Measurements from ENCODE around the gene GRIK1.

Gene GRIK1

GRCh38 chr21:29810871-29811270 lies 128.9 kb downstream of the GRIK1 start:
- DNase-seq (ENCODE audit: insufficient read length, low spot score) (no peak), FAIRE-seq (no peak)
- TF ChIP-seq CTCF (IDR thresholded peaks at IDR 0.05; ENCODE audit: insufficient read depth, missing control alignments) = no peak

- FAIRE-seq (no peak), DNase-seq (ENCODE audit: insufficient read length, low spot score) (no peak)
- TF ChIP-seq CTCF (IDR thresholded peaks at IDR 0.05; ENCODE audit: insufficient read depth, missing control alignments) = no peak
These were observed 131.6 kb downstream of the GRIK1 start for GRCh38 chr21:29808153-29808552.

GRCh38 chr21:29805105-29805504 lies 134.7 kb downstream of the GRIK1 start:
- FAIRE-seq = no peak
- no peak for DNase-seq (ENCODE audit: insufficient read length, low spot score)
- TF ChIP-seq CTCF (IDR thresholded peaks at IDR 0.05; ENCODE audit: insufficient read depth, missing control alignments) = no peak

- TF ChIP-seq CTCF (IDR thresholded peaks at IDR 0.05; ENCODE audit: insufficient read depth, missing control alignments) = no peak
- DNase-seq (ENCODE audit: insufficient read length, low spot score) (no peak), FAIRE-seq (no peak)
These were observed 136.6 kb downstream of the GRIK1 start for GRCh38 chr21:29803191-29803590.

- FAIRE-seq = no peak
- no peak for DNase-seq (ENCODE audit: insufficient read length, low spot score)
- no peak for TF ChIP-seq CTCF (IDR thresholded peaks at IDR 0.05; ENCODE audit: insufficient read depth, missing control alignments)
These were observed 138.7 kb downstream of the GRIK1 start for GRCh38 chr21:29801122-29801521.

GRCh38 chr21:29800056-29800455 lies 139.7 kb downstream of the GRIK1 start:
- TF ChIP-seq CTCF (IDR thresholded peaks at IDR 0.05; ENCODE audit: insufficient read depth, missing control alignments) = no peak
- FAIRE-seq (no peak), DNase-seq (ENCODE audit: insufficient read length, low spot score) (no peak)

- FAIRE-seq (no peak), DNase-seq (ENCODE audit: insufficient read length, low spot score) (no peak)
- no peak for TF ChIP-seq CTCF (IDR thresholded peaks at IDR 0.05; ENCODE audit: insufficient read depth, missing control alignments)
These were observed 141.0 kb downstream of the GRIK1 start for GRCh38 chr21:29798840-29799239.
